GM18517 (cell line): ENCODE measurements around the gene EPOP.

Experiments
- ATAC-seq: cut with Tn5 transposase; IDR thresholded peaks from one replicate; pipeline ENCODE4 v1.9.1; 2021; ENCODE audit warnings: mild to moderate bottlenecking, moderate library complexity; ENCODE audit not compliant: unreplicated experiment

EPOP gene

DNA sequence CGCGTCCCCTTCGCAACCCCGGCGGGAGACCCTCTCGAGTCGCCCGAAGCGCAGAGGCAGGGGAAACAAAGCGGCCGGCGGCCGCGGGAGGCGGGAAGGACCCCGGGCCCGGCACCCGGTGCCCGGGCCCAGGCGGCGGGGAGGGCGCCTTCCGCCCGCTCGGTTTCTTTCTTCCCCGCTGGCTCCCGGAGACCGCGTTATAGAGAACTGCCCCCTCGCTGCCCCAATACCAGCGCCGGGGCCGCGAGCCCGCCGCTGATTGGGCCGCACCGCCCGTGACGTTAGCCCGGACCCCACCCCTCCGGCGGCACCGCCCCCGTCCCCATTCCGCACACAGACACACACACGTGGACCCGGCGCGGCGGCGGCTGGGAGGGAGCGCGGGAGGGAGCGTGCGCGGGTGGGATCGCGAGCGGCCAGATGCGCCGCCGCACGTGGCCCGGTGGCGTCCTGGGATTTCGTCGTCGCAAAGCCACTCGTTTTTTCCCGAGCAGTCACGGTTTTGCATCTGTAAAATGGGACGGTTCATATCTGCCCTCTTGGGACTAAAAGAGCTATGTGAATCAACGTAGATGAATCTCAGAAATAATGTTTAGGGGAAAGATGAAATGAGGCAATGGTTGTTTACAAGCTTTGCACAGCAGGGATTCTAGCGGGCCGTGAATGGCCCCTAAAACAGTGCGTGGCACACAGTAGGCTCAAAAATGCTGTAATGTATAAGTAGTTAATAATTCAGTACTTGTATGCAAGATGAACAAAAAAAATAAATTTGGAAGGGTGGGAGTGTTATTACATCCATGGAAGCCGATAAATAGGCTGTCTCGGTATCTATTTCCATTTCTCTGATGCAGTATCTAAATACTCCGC is at the start of gene EPOP:
Gene EPOP, minus strand, starts transcription at position 209 of the 867 bp plus-strand sequence. CDS start 462 bp downstream, outside the sequence.
- ATAC-seq = peak; percentile 61

DNA sequence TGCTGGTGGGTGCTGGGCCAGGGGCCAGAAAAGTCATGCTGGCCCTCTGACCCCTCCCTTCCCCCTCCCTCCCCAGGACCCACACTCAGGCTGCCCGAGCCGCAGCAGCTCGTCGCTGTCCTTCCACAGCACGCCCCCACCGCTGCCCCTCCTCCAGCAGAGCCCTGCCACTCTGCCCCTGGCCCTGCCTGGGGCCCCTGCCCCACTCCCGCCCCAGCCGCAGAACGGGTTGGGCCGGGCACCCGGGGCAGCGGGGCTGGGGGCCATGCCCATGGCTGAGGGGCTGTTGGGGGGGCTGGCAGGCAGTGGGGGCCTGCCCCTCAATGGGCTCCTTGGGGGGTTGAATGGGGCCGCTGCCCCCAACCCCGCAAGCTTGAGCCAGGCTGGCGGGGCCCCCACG is 47.0 kb upstream of the EPOP start:
- ATAC-seq = no peak

DNA sequence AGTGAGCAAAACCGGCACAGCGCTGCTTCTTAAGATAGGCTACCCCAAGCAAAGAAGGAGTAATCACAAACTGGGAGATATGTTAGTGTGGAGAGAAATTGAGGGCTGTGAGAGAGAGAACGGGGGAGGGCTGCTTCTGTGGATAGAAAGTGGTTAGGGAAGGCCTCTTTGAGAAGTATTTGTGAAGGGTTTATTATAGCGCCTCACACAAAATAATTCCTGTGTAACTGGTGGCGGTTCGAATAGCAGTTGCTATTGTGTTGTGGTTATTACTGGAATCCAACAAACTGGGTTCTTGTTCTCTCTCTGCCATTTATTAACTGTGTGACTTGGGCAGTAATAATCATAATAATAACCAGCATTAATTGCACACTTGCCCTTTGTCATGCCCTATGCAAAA is 46.2 kb upstream of the EPOP start:
- ATAC-seq = no peak

DNA sequence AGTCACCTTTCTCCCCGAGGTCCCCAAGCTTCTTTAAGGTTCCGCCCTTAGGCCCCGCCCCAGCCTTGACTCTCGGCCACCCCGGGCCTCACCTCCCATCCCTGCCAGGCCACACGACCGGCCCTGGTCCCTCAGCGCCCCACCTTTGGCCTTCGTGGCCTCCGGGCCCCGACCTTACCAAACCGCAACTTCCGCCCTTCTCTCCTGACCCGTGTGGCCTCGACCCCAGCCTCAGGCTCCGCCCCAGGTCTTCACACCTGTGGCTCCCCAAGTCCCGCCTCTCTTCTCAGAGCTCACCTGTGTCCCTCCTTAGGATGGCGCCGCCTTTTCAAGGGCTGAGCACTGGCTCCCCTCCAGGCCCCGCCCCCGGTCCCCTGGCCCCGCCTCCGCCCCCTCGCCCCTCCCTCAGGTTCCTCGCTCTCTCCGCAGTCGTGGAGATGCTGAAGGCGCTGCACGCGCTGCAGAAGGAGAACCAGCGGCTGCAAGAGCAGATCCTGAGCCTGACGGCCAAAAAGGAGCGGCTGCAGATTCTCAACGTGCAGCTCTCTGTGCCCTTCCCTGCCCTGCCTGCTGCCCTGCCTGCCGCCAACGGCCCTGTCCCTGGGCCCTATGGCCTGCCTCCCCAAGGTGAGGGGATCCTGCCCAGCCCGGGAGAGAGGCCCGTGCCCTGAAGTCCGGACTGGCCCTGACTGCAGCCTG is 45.3 kb upstream of the EPOP start:
- no peak for ATAC-seq

DNA sequence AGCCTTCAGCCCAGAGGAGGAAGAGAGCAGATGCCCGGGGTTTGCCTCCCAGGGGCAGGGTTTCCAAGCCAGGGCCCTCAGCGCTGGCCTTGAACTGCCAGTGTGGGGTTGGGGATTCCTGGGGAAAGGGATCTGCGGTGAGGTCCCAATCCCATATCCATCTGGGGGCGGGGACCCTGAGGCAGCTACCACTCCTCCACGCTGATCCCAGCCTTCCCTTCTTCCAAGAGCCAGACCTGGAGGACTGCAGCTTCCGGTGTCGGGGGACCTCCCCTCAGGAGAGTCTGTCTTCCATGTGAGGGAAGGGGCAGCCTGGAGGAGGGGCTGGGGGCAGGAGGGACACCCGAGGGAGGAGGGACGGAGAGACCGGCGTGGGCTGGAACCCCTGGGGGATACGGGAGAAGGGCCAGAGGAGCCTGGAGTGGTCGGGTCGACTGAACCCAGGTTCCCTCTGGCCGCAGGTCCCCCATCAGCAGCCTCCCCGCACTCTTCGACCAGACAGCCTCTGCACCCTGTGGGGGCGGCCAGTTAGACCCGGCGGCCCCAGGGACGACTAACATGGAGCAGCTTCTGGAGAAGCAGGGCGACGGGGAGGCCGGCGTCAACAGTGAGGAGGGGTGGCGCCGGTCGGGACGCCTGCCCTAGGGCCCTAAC is 44.7 kb upstream of the EPOP start:
- no peak for ATAC-seq

DNA sequence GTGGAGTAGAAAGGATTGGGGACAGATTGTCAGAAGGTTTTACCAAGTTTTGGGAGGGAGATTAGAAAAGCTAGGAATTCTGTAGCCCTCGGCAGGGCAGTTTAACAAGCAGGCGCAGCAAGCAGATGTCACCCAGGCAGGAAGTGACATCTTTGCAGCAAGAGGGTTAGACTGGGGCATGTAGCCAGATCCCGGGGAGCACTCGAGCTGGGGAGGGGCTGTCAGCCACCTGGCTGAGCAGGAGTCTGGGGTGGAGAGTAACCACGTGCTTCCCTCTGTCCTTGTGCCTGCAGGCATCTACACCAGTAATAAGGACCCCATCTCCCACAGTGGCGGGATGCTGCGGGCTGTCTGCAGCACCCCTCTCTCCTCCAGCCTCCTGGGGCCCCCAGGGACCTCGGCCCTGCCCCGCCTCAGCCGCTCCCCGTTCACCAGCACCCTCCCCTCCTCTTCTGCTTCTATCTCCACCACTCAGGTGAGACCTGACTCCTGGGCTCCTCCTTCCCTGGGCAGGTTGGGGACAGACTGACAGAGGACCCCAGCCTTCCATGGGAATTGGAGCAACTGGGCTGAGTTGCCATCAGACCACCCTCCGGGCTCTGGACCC is 42.5 kb upstream of the EPOP start:
- no peak for ATAC-seq

DNA sequence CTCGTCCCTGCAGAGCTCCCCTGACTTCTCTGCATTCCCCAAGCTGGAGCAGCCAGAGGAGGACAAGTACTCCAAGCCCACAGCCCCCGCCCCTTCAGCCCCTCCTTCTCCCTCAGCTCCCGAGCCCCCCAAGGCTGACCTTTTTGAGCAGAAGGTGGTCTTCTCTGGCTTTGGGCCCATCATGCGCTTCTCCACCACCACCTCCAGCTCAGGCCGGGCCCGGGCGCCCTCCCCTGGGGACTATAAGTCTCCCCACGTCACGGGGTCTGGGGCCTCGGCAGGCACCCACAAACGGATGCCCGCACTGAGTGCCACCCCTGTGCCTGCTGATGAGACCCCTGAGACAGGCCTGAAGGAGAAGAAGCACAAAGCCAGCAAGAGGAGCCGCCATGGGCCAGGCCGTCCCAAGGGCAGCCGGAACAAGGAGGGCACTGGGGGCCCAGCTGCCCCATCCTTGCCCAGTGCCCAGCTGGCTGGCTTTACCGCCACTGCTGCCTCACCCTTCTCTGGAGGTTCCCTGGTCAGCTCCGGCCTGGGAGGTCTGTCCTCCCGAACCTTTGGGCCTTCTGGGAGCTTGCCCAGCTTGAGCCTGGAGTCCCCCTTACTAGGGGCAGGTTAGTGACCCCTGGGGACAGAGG is 41.7 kb upstream of the EPOP start:
- ATAC-seq = no peak

DNA sequence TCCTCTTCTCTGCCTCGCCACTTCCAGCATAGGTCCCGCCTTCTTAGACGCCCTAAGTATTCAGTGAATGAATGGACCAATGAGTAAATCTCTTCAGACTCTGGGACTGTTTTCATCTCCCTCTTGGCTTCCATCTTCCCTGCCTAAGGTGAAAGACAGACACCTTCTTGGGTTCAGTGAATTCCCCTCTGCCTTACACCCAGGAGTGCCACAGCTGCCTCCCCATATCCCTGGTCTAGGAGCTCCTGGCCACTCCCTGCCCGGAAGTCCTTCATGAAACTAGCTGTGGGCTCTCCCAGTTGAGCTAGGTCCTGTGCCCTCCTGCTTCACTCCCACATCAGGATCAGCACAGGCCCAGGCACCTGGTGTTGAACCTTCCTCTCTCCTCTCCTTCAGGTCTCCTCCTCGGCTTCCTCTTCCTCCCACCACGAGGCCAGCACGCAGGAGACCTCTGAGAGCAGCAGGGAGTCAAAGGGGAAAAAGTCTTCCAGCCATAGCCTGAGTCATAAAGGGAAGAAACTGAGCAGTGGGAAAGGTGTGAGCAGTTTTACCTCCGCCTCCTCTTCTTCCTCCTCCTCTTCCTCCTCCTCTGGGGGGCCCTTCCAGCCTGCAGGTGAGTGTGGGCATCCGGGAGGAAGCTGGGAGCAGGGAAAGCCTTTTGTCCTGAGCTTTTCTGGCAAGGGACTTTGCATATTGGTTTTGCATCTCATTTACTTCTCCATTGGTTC is 40.6 kb upstream of the EPOP start:
- ATAC-seq = no peak

DNA sequence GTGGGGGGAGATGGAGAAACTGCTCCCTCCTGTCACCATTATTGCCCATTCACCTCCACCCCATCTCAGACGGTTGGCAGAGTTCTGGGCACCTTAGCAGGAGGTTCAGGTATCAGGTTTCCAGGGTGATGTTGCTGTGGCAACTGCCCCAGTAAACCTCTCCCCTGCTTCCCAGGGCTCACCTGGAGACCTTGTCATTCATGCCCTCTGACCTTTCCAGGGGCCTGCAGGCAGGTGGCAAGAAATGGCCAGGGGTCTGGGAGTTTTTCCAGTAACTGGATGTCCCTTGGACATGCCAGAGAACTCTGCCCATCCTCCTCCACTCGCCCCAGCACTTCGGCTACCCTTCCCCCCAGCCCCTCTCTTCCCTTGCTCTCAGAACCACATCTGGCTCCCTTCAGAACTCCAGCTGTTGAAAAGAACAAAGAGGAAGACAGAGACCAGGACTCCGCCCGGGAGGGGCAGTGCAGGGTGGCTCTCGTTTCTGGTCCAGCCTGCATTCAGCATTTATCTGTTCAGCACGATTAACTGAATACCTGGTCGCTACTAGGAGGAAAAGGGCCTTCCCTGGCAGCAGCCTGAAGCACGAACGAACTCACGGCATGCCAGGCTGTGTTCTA is 38.8 kb upstream of the EPOP start:
- no peak for ATAC-seq

DNA sequence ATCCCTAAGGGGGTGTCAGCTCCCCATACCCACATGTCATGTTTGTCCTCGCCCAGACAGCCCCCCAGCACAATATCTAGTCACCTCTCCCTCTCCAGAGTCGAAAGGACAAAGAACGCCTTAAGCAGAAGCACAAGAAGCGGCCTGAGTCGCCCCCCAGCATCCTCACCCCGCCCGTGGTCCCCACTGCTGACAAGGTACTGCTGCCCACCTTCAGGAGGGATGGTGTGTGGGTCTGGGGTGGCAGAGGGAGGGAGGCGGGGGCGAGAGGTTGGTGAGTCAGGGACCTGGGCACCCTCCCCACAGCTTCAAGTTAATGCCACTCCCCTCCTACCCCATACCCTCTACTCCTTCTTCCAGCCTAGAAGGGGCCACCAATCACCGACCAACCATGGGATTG is 37.8 kb upstream of the EPOP start:
- no peak for ATAC-seq

DNA sequence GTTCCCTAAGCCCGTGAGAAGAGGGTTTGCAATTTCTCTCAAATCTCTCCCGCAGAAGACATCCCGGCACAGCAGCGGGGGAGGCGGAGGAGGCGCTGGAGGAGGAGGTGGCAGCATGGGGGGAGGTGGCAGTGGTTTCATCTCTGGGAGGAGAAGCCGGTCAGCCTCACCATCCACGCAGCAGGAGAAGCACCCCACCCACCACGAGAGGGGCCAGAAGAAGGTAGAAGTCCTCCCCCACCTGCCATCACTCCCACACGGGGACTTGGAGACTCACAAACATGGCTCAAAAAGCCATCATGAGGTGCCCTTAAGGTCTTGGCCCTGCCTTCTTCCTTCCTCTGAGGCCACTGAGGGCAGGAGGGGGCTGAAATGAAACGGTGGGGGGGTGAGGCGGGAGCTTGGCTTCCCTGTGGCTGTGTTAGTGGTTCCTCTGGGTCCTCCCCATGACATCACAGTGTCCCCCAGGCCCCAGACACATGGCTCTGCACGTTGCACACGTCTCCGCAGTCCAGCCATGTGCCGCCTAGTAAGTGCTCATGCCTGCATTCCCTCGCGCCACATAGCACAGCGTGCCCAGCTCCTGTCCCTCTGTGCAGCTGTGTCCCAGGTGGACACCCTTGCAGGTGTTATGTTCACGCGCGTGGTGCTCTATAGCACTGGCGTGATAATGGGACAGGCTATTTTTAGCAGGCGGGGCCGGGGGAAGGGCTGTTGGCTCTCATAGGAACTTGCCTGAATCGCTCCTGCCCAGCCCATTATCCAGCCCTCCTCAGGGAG is 37.2 kb upstream of the EPOP start:
- no peak for ATAC-seq

DNA sequence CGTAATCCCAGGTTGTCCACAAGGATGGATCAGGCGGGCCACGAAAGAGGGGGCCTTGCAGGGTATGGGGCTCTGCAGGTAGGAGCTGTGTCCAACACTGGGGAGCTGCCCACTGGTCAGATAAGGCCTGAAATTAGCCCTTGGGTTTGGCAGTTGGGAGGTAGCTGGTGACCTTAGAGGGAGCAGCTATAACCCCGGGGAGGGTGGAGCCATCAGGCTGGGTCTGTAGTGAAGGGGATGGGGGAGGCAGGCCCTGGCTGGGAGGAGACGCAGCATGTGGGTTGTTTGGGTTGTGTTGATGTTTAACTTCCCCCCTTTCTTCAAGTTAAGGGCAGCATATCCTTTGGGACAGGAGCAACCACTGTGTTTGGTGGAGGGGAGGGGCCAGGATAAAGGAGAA is 36.2 kb upstream of the EPOP start:
- no peak for ATAC-seq

DNA sequence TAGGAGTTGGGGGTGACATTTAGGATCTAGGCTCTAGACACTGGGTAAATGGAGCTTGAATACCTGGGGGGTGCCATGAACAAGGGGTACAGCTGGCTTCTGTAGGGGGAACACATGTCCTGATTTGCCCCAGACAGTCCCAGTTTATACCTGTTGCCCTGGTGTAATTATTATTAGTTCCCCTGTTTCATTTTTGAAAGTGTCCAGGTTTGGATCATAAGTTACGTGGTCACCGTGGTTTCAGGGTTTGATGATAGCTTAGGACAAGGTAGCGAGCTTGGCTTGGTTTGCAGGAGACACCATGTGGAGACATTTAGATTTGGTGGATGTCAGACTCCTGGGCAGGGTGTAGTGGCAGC is 35.8 kb upstream of the EPOP start:
- no peak for ATAC-seq

DNA sequence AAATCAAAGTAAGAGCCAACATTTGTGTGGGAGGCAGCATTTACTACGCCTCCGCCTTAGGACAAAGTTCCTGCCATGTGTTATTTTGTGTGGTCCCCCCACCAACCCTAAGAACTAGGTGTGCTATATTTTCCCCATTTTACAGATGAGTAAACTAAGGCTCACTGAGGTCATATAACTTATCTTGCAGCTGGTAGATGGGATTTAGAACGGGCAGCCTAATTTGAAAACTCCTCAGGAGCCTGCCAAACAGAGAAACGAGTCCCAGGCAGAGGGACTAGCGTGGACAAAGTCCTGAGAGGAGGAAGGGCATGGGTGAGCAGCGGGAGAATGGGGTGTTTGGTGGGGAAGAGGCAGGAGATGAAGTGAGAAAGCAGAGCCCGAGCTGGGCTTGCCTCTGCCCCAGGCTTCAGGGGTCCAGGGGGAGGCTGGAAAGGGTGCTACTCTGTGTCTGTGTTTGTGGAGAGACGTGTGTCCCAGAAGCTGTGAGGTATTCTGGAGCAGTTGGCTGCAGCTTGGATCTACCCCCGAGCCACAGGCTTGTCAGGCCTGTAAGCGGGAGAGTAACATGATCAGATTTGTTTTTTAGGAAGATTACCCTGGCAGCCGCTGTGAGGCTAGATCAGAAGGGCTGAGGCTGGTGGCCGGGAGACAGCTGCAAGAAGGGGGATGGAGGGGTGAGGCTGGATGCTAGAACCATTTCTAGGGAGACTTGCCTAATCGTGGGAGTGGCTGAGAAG is 35.3 kb upstream of the EPOP start:
- no peak for ATAC-seq

DNA sequence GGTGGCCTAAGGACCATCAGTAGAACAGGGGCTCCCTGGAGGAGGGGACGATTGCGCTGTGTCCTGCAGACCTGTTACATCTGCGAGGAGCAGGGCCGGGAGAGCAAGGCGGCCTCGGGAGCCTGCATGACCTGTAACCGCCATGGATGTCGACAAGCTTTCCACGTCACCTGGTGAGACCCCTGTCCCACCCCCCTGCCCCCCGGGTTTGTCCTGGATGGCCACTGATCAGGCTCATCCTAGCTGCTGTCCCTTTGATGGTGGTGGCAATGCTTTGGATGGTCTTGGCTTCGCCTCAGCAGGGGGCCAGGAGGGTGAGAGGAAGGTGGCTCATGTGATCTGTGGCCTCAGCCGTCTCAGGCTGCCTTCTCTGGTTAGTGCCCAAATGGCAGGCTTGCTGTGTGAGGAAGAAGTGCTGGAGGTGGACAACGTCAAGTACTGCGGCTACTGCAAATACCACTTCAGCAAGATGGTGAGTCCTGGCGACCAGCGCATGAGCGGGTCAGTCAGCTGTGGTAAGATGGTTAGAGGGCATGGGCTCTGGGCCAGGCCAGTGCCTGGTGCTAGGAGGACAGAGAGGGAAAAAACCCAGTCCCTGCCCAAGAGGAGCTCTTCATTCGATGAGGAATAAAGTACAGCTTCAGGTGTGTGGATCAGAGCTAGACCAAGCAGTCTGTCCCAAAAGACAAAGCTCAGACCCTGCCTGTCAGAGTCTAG is 34.5 kb upstream of the EPOP start:
- ATAC-seq = no peak

DNA sequence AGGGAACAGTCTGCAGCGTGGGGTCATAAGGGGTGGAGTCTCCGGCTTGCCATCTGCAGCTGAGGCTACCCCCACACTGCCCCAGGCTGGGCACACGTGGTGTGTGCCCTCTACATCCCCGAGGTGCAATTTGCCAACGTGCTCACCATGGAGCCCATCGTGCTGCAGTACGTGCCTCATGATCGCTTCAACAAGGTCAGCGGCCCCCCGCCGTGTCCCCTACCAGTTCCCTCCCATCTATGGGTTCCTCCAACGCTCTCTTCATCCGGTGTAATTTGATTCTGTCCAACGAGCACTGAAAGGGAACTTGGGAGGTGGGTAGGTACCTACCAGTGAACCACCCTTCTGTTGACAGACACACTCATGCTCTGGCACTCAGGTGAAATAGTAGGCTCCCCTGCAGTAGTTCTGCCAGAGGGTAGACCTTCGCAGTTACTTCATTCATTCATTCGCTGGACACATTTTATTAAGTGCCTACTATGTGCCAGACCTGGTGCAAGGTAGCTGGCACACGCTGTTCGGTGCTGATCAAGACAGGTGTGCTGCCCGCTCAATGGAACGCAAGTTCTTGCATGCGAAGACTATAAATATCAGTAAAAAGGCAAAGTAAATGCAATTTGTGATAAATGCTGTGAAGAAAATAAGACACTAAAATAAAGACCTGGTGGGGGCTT is 33.1 kb upstream of the EPOP start:
- no peak for ATAC-seq

DNA sequence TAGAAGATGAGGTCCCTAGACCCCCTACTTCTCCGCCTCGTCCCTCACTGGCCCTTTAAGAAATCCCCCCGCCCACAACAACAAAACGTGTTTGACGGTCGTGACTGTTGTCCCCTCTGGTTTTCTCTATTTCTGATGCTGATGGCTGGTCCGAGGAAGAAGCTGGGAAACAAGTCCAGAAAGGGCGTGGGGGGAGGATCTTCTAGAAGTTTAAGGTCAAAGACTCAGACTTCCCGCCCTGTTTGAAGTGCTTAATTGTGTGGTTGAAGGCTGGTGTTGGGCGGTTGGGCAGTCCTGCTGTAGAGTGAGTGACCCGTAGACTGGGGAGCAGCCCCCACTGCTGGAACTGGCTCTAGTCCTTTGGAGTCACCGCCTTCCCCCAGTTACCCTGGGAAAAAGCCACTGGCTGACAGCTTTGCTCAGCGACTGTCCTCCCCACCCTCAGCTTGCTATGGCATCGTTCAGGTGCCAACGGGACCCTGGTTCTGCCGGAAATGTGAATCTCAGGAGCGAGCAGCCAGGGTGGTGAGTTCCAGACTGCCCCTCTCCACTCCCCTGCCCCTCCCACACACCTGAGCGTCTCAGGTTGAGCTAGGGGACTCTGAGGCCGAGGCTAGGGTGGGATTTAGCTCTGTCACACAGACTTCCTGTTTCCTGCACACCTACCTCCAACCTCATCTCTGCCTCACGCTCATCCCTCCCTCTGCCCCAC is 31.9 kb upstream of the EPOP start:
- no peak for ATAC-seq
